GM23248 (cell line): ENCODE results near the gene DDX59.

Experiments used
- EZH2 ChIP-seq: fragments of 200-600 bp; sonication (generic); IDR thresholded peaks from 2 replicates; pipeline ENCODE4 v1.6.1; 2018; ENCODE audit warnings: antibody characterized with exemption, mild to moderate bottlenecking; ENCODE audit not compliant: insufficient read depth, poor library complexity, severe bottlenecking
- EZH2phosphoT487 ChIP-seq: fragments of 200-600 bp; sonication (generic); IDR thresholded peaks from 2 replicates; pipeline ENCODE4 v1.6.1; 2018; ENCODE audit warnings: antibody characterized with exemption, moderate library complexity, mild to moderate bottlenecking, low read depth; ENCODE audit not compliant: insufficient read depth

- TF ChIP-seq EZH2phosphoT487 (no peak), EZH2 (no peak)
These were observed 17.3 kb downstream of the DDX59 start for GRCh38 chr1:200652378-200652777.
